T-helper 2 cell treated with Interferon-gamma antibody and Interleukin-4, amounts not matched to agents 100 ng/mL and 5 ng/mL, for 36 hours (primary cell): Measurements from ENCODE around the gene SPATA12. TPM values are rescaled to one million over a fixed set of nuclear protein-coding genes. Genes with fewer than 3 reads are reported as not detected.
"Not testable (repeated sequence)": the region's sequence is repeated elsewhere in the genome, so short reads cannot be mapped to it uniquely, and the experiment has no call there.

Experiments
- intact Hi-C: fragments of 100-400 bp; cut with micrococcal nuclease; formaldehyde crosslinking; loops from one replicate; pipeline ENCODE4 v1.15.1; 2023
- total RNA-seq: library from RNA; stranded (reverse); gene quantifications from 2 replicates; pipeline ENCODE4 v1.2.3, GENCODE V29; 2022

The SPATA12 gene
- total RNA-seq, 1 donor from 2014 or later = not detected

DNA sequence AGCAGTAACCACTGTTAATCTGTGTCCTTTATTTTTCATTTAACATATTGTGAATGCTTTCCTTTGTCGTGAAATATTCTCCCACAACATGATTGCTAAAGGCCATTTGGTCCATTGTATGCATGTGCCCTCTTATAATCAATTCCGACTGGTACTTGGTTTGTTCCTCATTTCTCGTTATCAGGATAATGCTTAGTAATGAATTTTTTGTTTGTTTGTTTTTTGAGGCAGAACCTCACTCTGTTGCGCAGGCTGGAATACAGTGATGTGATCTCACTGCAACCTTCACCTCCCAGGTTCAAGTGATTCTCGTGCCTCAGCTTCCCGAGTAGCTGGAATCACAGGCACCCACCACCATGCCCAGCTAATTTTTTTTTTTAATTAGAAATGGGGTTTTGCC lies 22.0 kb downstream of the SPATA12 start:
- intact Hi-C loops = no loop called here

DNA sequence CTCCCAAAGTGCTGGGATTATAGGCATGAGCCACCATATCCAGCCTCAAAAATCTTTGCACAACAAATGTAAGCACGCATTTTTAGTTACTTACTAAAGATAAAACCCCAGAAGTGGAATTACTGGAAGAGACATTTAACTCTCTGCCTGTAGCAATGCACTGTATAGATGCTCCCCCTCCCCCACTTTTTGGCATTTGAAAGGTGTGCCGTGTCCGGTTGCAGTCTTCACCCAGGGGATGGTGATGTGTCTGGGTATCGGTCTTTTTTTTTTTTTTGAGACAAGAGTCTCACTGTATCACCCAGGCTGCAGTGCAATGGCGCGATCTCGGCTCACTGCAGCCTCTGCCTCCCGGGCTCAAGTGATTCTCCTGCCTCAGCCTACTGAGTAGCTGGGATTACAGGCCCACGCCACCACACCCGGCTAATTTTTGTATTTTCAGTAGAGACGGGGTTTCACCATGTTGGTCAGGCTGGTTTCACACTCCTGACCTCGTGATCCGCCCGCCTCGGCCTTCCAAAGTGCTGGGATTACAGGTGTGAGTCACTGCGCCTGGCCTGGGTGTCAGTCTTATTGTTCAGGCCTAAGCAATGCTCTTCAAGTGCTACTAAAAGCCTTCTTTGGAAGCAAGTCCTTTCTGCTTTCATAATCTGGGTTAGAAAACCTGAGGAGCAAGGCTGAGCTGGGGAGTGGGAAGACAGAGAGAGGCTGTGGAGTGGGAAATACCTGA lies 23.0 kb downstream of the SPATA12 start:
- intact Hi-C loops = not testable (repeated sequence)

DNA sequence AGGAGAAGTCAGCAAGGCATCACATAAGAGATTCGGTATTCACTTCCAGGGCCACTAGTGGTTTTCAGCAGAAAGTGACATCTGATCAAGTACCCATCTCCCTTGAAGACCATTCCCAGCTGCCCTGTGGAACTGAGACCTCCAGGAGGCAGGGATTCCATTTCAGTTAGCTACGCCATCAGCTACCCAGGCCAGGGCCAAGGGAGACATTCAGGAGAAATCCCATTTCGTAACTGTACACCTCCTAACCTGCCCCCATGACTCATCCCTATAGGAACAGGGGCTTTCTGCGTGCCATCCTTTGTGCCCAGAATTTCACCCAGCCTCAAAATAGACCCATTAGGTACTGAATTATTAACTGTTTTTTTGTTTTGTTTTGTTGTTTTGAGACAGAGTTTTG lies 24.7 kb downstream of the SPATA12 start:
- intact Hi-C loops = no loop called here

DNA sequence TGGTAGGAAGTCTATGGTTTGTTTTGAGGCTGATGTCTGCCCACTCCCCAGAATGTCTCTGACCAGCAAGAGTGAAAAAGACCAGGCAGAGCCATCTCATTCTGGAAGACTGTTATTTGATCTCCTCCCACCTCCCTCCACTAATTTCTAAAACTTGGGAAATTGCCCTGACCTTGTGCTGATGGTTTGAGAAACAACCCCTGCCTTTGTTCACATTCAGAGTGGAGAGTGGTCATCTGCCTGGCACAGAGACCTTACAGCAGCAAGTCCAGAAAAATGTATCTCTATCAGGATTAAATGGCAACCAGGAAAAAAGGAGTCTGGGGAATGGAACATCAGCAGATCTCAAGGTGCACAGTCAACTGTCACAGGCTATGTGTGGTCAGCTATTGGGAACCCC lies 25.7 kb downstream of the SPATA12 start:
- intact Hi-C loops = no loop called here

DNA sequence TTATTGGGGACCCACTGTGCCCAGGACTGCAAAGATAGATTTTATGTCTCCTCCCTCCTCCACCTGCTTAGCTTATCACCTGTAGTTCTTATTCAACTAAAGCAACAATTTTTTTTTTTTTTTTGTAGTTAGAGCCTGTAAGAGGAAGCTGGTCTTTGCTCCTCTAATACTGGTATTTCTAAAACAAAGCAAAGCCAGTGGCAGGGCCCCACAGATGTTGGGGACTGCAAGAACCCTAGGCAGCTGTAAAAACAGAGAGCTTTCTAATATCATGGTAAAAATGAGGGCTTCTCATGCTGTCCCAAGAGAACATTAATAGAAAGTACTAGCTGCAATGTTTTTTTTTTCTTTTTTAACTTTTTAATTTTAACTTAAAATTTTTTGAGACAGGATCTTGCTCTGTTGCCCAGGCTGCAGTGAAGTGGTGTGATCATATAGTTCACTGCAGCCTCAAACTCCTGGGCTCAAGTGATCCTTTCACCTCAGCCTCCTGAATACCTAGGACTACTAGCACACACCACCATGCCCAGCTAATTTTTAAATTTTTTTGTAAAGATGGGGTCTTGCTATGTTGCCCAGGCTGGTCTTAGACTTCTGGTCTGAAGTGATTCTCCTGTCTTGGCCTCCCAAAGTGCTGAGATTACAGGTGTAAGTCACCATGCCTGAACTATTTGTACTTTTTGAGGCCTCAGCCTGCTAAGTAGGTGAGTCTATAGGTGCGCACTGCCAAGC lies 27.1 kb downstream of the SPATA12 start:
- intact Hi-C loops = no loop called here

DNA sequence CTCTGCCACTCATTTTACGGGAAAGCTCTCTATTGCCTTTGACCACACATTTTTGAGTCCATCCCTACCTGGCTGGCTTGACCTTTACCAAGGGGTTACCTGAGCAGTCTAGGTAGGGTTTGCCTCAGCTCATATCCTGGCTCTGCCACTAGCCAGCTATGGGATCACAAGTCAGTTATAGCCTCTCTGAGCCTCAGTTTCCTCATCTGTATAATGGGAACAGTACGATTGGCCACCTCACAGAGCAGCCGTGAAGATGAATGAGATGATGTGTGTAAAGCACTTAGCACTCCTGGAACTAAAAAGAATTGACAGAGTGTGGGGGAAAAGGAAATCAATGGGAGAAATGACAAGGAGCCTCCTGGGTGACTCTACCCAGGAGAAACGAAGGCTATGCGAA lies 28.0 kb downstream of the SPATA12 start:
- intact Hi-C loops = no loop called here

DNA sequence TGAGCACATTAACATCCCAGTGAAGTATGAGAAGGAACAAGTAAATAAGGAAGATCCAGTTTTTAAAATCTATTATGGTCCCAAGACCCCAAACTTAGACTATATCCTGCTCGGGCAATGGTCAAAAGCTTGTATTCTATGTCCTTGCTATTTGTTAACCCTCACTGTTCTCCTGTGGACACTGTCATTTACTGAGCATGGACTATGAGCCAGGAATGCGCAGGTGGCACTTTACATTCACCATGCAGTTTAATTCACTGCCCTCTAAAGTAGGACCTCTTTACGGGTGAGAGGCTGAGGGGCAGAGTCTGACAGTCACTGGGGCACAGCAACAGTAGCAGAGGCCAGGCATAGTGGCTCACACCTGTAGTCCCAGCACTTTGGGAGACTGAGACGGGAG lies 28.6 kb downstream of the SPATA12 start:
- intact Hi-C loops = no loop called here

DNA sequence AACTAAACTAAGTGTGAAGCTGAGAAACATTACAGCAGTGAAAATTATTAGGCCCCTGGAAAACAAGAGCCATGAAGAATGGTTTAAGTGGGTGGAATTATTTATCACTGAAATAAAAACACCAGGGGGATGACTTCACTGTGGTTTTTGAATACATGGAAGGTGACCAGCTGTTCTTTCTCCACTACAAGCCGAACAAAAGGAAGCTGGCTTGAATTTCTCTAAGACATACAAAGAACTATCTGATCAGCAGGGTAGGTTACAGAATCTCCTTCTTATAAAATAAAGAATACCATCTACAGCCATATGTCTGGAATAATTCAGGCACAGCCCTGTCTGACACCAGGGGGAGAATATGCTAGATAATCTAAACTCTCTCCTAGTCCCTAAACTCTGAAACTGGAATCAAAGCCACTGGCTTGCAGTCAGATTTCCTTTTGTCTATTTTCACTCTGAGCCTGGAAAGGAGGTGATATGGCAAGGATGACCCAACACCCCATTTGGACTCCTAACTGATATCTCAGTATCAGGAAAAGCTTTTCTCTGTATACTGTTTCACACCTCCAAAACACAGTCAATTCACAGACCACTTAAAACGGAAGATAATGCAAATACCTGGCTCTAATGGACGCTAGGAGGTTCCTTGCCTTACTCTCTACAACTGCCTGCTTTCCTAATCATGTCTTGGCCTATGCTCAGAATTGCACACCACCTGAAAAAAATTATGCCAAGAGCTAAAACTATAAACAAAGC lies 31.2 kb downstream of the SPATA12 start:
- intact Hi-C loops = no loop called here

DNA sequence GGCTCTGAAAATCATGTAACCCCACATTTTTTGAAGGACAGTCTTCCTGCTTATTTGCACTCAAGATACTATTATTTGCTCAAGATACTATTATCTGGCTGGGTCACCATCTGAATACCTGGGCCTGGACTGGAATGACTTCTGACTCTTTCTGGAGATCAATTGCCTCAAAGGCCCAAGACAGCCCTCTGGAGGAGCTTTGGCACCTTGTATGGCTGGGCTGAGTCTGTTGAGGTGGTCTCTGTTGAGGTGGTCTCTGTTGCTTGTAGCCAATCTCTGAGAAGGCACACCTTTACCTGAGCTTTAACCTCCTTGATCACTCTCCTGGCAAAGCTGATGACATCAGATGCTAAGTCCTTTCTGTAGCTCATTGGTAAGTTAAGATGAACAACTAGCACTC lies 33.0 kb downstream of the SPATA12 start:
- intact Hi-C loops = no loop called here

DNA sequence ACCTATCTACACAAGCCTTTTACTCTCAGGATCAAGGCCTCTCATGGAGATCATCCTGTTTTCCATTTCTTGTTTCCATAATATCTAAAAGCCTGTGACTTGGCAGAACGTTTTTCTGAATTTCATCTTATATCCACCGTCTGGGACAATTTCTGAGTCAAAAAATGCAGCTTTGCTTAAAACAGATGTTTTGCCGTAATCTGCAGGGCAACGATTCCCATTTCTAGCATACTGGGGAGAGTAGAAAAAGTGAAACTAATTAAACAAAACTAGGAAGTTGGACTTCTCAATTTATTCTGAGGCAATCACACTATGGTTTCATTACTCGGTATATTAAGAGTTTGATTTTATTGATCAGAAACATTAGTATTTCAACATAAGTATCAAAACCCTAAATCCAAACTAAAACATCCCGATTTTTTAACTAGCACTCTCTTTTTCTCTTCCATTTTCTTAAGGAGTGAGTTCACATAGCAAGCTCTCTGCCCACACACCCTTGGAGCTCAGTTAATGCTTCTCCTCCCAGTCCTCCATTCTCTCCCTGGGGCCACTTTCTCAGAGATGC lies 33.6 kb downstream of the SPATA12 start:
- intact Hi-C loops = no loop called here

DNA sequence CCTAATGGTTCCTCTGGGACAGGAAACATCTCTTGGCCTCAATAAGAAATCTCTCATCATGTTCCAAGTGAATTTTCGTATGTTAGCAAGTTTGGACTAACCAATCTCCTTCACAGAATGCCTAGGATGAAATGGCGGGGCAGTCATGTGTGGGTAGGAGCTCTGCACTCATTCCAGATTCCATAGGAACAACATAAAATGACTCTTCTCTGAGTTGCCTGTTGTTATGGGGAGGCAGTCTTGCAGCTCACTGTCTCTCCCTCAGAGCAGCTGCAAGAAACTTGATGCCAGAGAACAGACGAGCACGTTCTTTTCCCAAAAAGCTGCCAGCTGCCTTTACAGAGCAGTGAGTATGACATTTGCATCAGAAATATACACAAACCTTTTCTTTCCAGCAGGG lies 34.1 kb downstream of the SPATA12 start:
- intact Hi-C loops = no loop called here

DNA sequence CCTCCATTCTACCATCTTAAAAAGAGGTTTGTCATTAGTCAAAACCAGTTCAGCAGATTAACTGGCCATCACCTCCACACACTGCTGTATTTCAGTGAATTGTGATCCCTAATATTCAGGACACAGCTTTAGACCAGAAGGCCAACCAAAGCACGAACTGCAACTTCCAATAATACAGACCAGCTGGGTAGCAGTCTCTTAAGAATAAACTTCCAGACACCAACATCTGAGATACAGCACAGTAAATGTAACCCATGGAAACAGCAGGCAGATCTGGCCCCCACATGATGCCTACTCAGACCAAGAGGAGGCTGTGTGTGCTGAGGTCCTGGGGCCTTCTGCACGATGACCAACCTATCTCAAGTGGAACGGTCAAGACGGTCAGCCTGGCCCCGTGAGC lies 34.9 kb downstream of the SPATA12 start:
- intact Hi-C loops = no loop called here

DNA sequence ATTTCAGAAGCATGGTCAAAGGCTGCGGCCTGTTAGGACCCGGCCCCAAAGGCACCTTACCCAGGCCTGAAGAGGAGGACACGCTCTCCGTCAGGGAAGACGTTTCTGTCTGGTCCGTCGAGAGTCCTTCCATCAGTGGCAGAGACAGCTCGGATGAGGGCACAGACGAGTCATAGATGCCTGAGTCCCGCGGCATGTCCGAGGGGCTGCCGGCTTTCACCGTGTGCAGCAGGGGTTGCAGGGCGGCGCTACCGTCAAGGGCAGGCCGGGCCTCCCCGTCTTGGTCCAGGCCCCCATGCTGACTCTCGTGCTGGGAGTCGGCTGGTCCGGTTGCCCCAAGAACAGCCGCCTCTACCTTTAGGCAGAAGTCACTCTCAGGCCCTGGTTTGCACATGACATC lies 37.1 kb downstream of the SPATA12 start:
- intact Hi-C loops = no loop called here

DNA sequence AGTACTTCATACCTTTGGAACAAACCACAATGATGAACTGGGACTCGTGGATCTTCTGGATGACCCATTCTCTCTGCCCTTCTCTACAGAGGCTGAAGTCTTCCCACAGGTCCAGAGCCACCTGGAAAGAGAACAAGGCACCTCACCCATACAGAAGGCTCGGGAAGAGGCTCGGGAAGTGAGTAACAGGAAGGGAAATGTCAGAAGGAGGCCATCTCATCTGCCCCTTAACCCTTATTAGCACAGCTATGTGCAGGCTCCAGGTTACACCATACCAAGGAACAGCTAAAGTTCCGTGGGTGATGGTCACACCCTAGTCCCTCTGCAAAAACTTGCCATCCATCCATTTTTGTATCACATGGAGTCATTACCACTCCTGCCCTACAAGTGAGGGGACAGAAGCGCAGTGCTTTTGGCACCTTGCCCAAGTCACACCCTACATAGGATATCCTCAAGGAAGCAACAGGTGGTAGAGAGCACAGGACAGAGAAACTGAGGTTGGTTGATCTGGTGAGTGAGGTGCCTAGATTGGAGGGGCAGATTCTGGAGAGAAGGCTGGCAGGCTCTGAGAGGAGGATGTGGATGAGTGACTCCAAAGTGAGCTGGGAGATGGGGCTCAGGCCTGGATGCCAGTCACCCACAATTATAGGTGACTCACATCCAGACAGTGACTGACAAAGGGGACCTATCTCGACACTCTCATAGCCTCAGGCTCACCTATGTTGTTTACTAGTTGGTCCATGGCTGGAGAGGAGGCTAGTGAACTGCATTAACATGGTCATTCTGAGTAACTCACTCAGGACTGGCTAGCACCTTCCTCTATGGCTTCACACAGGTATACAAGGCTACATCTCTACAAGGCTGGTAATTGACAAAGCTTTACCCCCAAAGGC lies 38.2 kb downstream of the SPATA12 start:
- intact Hi-C loops = no loop called here

DNA sequence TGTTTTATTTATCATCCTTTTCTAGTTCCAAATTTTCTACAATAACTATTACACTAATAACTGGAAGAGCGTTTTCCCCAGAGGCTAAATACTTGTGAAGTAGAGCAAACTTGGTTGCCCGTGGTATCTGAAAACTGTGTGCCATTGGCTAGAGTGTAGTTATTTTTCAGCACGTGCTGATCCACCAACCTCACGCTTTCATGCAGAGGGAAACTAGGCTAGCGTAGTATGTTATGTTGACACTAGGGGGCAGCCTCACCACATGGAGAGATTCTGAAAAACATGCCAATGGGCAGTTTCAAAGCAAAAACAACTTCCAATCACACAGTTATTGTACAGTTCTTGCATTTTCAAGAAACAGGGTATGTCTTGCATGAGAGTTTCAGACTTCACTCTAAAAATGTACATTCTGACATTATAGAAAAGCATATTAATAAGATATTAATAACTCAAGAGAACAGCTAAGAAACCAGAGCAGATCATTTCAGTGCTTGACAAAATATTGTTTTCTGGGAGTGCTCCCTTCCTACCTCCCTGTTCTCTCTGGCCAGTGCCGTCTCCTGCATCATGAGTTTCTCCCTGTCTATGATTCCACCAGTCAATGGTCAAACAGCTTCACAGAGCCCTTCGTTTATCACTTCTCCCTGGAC lies 39.7 kb downstream of the SPATA12 start:
- intact Hi-C loops = no loop called here

DNA sequence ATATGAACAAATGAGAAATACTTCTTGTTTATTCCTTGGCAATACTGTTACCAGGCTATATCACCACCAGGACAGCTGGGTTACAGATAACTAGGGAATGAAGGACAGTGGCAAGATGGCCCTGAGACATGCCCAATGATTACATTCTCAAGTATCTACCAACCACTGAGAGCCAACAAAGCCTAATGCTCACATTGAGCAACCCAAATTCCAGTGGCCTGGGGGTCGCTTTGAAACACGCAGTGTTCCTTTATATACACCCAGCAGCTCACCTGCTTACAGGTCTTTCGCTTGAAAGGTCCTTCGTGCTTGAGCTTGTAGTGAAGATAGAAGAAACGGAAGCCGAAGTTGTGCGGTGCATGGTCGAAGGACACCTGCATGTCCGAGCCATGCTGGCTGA lies 45.1 kb downstream of the SPATA12 start:
- intact Hi-C loops = no loop called here

DNA sequence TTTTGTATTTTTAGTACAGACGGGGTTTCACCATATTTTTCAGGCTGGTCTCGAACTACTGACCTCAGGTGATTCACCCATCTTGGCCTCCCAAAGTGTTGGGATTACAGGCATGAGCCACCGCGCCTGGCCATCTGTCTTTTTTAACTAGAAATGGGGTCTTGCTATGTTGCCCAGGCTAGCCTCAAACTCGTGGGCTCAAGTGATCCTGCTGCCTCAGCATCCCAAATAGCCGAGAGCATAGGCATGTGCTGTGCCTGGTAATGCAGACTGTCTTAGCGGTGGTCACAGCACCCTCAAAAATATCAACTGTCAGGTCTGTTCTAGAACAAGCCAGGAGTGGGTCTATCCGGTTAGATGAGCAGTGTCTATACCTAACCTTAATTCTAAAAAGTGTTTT lies 48.2 kb downstream of the SPATA12 start:
- intact Hi-C loops = no loop called here

DNA sequence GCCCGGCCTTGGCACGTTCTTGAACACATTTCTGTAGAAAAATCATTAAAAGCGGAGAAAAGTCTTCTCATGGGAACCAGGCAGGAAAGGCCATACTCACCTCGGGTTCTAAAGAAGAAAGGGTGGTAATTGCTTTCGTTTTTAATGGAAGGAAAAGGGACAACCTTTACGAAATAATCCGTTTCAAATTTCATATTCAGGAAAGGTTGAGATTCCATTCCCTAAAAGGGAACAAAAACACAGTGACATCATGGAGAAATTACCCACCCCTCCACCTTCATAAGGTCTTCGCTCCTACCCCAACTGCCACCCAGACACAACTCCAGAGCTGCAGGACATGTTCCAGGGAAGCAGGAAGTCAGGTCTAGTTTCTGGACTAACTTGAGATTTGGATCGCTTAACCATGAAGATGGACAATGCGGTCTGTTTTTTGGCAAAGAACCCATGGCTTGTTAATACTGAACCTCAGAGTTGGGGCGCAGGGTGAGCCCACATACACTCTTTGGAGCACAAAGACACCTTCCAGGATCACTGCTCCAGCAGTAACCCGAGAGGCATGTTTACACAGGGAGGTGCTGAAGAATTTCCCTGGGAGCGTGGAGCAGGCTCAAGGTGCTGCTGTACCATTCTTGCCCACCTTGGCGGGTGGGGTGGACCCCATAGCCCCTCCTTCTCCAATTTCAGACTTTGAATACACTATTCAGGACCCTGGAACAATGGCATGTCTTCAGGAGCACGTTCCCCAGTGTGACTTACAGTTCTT lies 49.2 kb downstream of the SPATA12 start:
- intact Hi-C loops = no loop called here

DNA sequence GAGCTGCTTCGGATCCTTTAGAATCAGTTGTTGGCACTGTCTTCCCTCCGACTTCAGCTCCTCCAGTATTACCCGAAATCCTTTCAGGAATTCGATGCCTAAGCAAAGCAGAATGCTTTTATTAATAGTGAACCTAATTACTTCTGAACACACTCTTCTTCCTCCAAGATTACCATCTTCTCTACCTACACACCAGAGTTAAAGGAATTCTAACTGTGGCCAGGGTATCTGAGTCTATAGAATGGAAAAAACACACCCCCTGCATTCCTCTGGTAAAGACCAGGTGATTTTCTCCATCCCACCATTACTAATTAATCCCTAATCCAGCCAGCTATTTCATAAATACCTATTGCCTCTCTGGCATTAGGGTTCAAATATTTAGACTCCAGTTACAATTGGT lies 49.8 kb downstream of the SPATA12 start:
- intact Hi-C loops = no loop called here

DNA sequence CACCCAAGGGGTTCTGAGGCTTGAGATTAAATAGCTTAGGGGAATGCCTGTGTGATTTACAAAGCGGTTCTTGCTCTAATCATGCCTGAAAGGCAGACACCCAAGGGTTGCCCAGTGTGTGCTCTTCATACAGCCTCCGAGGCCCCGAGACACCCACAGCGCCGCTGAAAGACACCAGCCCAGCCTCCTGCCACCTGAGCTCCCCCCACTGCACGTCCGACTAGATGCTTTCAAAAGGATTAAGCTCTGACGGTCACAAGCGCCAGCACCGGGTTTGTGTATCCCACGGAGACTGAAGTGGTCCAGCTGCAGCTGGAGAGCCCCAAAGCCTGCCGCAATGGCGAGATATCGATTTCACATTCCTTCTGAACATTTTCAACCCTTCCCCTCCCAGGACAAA lies 50.3 kb downstream of the SPATA12 start:
- intact Hi-C loops = no loop called here
